ENCODE results near the gene ACTL6B. TPM values are rescaled to one million over a fixed set of nuclear protein-coding genes. Genes with fewer than 3 reads are reported as not detected.

ACTL6B gene
- total RNA-seq, 2 donors from 2014 or later: 2.4 TPM; not detected in 1

GRCh38 chr7:100681491-100682227 is 25.4 kb upstream of the ACTL6B start:
- 66% methylated on average over 22 of the region's 29 CpGs for WGBS
- H3K4me3 ChIP-seq: no peak overlapping the region
- DNase-seq (ENCODE audit: low spot score): no peak
- peaks cover 25 to 60% of the 10 kb centered on the region in 2 donors for H3K36me3 ChIP-seq
- intact Hi-C loops (cut with DNase I): no loop called here
- H3K27ac ChIP-seq: no peak overlapping the region
- H3K4me1 ChIP-seq (replicated peaks): peaks cover 17% of the 10 kb centered on the region
- no peaks in the 10 kb centered on the region for H3K27me3 ChIP-seq (replicated peaks; ENCODE audit: insufficient read depth)
- no peaks in the 10 kb centered on the region for H3K9me3 ChIP-seq
- TF ChIP-seq CTCF (IDR thresholded peaks at IDR 0.05) (no peak), POLR2A (IDR thresholded peaks at IDR 0.05) (no peak), POLR2AphosphoS5 (IDR thresholded peaks at IDR 0.05) (no peak)

GRCh38 chr7:100680576-100681271 is 24.5 kb upstream of the ACTL6B start:
- no peak for TF ChIP-seq POLR2AphosphoS5 (IDR thresholded peaks at IDR 0.05)
- TF ChIP-seq POLR2A (IDR thresholded peaks at IDR 0.05): no peak
- TF ChIP-seq CTCF (IDR thresholded peaks at IDR 0.05): no peak
- Histone ChIP-seq H3K4me1 (replicated peaks) (peaks cover 17% of the 10 kb centered on the region), H3K27me3 (replicated peaks; ENCODE audit: insufficient read depth) (no peaks in the 10 kb centered on the region), H3K27ac (peak overlapping the region in 1 of 2 donors; percentile 99), H3K36me3 (peaks cover 19 to 52% of the 10 kb centered on the region in 2 donors), H3K9me3 (no peaks in the 10 kb centered on the region), H3K4me3 (no peak overlapping the region)
- 80% methylated on average over 18 of the region's 18 CpGs for WGBS
- intact Hi-C loops (cut with DNase I): no loop called here
- no peak for DNase-seq (ENCODE audit: low spot score)

GRCh38 chr7:100679927-100680575 is 23.8 kb upstream of the ACTL6B start:
- TF ChIP-seq POLR2AphosphoS5 (IDR thresholded peaks at IDR 0.05): no peak
- no peak for TF ChIP-seq CTCF (IDR thresholded peaks at IDR 0.05)
- no peak for TF ChIP-seq POLR2A (IDR thresholded peaks at IDR 0.05)
- DNase-seq (ENCODE audit: low spot score): no peak
- 70% methylated on average over 13 of the region's 13 CpGs for WGBS
- H3K4me1 ChIP-seq (replicated peaks): peaks cover 17% of the 10 kb centered on the region
- peaks cover 19 to 45% of the 10 kb centered on the region in 2 donors for H3K36me3 ChIP-seq
- no peaks in the 10 kb centered on the region for H3K27me3 ChIP-seq (replicated peaks; ENCODE audit: insufficient read depth)
- H3K9me3 ChIP-seq: no peaks in the 10 kb centered on the region
- H3K27ac ChIP-seq: peak overlapping the region; percentile 99
- no peak overlapping the region for H3K4me3 ChIP-seq
- intact Hi-C loops (cut with DNase I): loop anchor here (10.0 kb wide), 1 partner anchor 205 kb away; the partner anchor contains the start of gene TSC22D4

- no peaks in the 10 kb centered on the region for H3K27me3 ChIP-seq (replicated peaks; ENCODE audit: insufficient read depth)
- 26% methylated on average over 13 of the region's 13 CpGs for WGBS
- H3K9me3 ChIP-seq: no peaks in the 10 kb centered on the region
- no peak overlapping the region for H3K4me3 ChIP-seq
- H3K36me3 ChIP-seq: peaks cover 17 to 38% of the 10 kb centered on the region in 2 donors
- peak overlapping the region; percentile 99 for H3K27ac ChIP-seq
- H3K4me1 ChIP-seq (replicated peaks): peaks cover 17% of the 10 kb centered on the region
- TF ChIP-seq POLR2A (IDR thresholded peaks at IDR 0.05) (no peak), POLR2AphosphoS5 (IDR thresholded peaks at IDR 0.05) (peak; percentile 88)
- peak; percentile 74 for DNase-seq (ENCODE audit: low spot score)
- intact Hi-C loops (cut with DNase I): loop anchor here (10.0 kb wide), 1 partner anchor 205 kb away; the partner anchor contains the start of gene TSC22D4
Observed at GRCh38 chr7:100679129-100679926, 23.1 kb upstream of the ACTL6B start.
